Esophagus squamous epithelium (tissue), 4 donors: Measurements from ENCODE around the gene ADCK1.

Experiments
- CTCF ChIP-seq, 6 experiments: fragments of 450-650 bp in 4 of 6; fragments of 200-600 bp in 2 of 6; sonication (generic) in 2 of 6; IDR thresholded peaks; one replicate each; pipeline ENCODE4 v1.5.1; 2016 to 2019; ENCODE audit warnings: antibody characterized with exemption in 6 of 6, mild to moderate bottlenecking in 4 of 6, moderate library complexity in 4 of 6
- POLR2A ChIP-seq, 4 donors: fragments of 450-650 bp; IDR thresholded peaks; one replicate each; pipeline ENCODE4 v1.6.1; 2017; ENCODE audit warnings: antibody characterized with exemption in 4 of 4, mild to moderate bottlenecking in 4 of 4, moderate library complexity in 3 of 4

GRCh38 chr14:77883847-77884238 is 83.9 kb downstream of the ADCK1 start:
- no peak for TF ChIP-seq CTCF (IDR thresholded peaks at IDR 0.05)
- TF ChIP-seq POLR2A (IDR thresholded peaks at IDR 0.05): no peak
